Testis (tissue), 3 donors: ENCODE measurements around the gene PROZ. TPM values are rescaled to one million over a fixed set of nuclear protein-coding genes. Genes with fewer than 3 reads are reported as not detected.
A peak's percentile ranks its signal among the peaks of the same experiment; 100 is the strongest.

ENCODE experiments used
- DNase-seq: peaks from one replicate; pipeline ENCODE4 v3.0.0-alpha.2; 2019
- H3K27ac ChIP-seq, 2 donors: fragments of 200-600 bp; sonication (generic); one replicate each; pipeline ENCODE4 v1.5.1; 2019
- H3K27me3 ChIP-seq: fragments of 200-600 bp; sonication (generic); one replicate; pipeline ENCODE4 v1.5.1; 2019
- H3K36me3 ChIP-seq: fragments of 200-600 bp; sonication (generic); one replicate; pipeline ENCODE4 v1.5.1; 2017; ENCODE audit warnings: low read depth; ENCODE audit errors: missing control alignments
- H3K4me1 ChIP-seq: fragments of 200-600 bp; sonication (generic); one replicate; pipeline ENCODE4 v1.5.1; 2019
- H3K4me3 ChIP-seq, 2 donors: fragments of 200-600 bp; sonication (generic); one replicate each; pipeline ENCODE4 v1.5.1; 2017 to 2019
- H3K9me3 ChIP-seq: fragments of 200-600 bp; sonication (generic); one replicate; pipeline ENCODE4 v1.5.1; 2017
- POLR2A ChIP-seq: fragments of 450-650 bp; IDR thresholded peaks from one replicate; pipeline ENCODE4 v1.6.1; 2017; ENCODE audit warnings: antibody characterized with exemption, mild to moderate bottlenecking, moderate library complexity
- WGBS, 2 donors: methylation state at CpG; one replicate each; pipeline ENCODE4 v1.1.5; 2018; 5-methylcytosine and 5-hydroxymethylcytosine counted together
- intact Hi-C: fragments of 100-400 bp; cut with DNase I; formaldehyde crosslinking; loops from one replicate; pipeline ENCODE4 v1.15.1; 2023; ENCODE audit warnings: low total_unique reads
- polyA plus RNA-seq: library from polyadenylated mRNA; stranded (reverse); fragments of 350-450 nt; fragmentation: Illumina TruSeq; extraction: RNeasy Lipid Tissue Mini Kit (QIAGEN cat#74804); gene quantifications from one replicate; pipeline ENCODE4 v1.2.3, GENCODE V29; 2014; ENCODE audit warnings: low read depth, low replicate concordance; ENCODE audit not compliant: insufficient read depth
- total RNA-seq, 2 donors: library from RNA; depleted of rRNA; stranded (reverse); fragments of >200 nt; gene quantifications; one replicate each; pipeline ENCODE4 v1.2.3, GENCODE V29; 2016
- TF ChIP-seq, protein P1 (sequence below), 3 experiments: fragments of 450-650 bp in 2 of 3; fragments of 200-600 bp in 1 of 3; sonication (generic) in 1 of 3; IDR thresholded peaks; one replicate each; pipeline ENCODE4 v1.5.1; 2016 to 2019; ENCODE audit warnings: antibody characterized with exemption in 3 of 3, mild to moderate bottlenecking in 2 of 3, moderate library complexity in 1 of 3

PROZ gene
- total and polyA plus RNA-seq, 3 donors from 2014 or later = 0.42 to 0.81 (median 0.63) TPM

- Histone ChIP-seq H3K9me3 (no peaks in the 10 kb centered on the region), H3K36me3 (no peaks in the 10 kb centered on the region), H3K27ac (no peak overlapping the region), H3K4me3 (no peak overlapping the region), H3K27me3 (no peaks in the 10 kb centered on the region), H3K4me1 (no peaks in the 10 kb centered on the region)
- TF ChIP-seq, protein P1, sequence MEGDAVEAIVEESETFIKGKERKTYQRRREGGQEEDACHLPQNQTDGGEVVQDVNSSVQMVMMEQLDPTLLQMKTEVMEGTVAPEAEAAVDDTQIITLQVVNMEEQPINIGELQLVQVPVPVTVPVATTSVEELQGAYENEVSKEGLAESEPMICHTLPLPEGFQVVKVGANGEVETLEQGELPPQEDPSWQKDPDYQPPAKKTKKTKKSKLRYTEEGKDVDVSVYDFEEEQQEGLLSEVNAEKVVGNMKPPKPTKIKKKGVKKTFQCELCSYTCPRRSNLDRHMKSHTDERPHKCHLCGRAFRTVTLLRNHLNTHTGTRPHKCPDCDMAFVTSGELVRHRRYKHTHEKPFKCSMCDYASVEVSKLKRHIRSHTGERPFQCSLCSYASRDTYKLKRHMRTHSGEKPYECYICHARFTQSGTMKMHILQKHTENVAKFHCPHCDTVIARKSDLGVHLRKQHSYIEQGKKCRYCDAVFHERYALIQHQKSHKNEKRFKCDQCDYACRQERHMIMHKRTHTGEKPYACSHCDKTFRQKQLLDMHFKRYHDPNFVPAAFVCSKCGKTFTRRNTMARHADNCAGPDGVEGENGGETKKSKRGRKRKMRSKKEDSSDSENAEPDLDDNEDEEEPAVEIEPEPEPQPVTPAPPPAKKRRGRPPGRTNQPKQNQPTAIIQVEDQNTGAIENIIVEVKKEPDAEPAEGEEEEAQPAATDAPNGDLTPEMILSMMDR (IDR thresholded peaks at IDR 0.05) = no peak
- TF ChIP-seq POLR2A = no peak
- 90 to 91% methylated on average over 5 of the region's 5 CpGs for WGBS, 2 donors
- intact Hi-C loops = no loop called here
- DNase-seq = no peak
Observed at GRCh38 chr13:113139577-113139976, 18.9 kb upstream of the PROZ start.

DNA sequence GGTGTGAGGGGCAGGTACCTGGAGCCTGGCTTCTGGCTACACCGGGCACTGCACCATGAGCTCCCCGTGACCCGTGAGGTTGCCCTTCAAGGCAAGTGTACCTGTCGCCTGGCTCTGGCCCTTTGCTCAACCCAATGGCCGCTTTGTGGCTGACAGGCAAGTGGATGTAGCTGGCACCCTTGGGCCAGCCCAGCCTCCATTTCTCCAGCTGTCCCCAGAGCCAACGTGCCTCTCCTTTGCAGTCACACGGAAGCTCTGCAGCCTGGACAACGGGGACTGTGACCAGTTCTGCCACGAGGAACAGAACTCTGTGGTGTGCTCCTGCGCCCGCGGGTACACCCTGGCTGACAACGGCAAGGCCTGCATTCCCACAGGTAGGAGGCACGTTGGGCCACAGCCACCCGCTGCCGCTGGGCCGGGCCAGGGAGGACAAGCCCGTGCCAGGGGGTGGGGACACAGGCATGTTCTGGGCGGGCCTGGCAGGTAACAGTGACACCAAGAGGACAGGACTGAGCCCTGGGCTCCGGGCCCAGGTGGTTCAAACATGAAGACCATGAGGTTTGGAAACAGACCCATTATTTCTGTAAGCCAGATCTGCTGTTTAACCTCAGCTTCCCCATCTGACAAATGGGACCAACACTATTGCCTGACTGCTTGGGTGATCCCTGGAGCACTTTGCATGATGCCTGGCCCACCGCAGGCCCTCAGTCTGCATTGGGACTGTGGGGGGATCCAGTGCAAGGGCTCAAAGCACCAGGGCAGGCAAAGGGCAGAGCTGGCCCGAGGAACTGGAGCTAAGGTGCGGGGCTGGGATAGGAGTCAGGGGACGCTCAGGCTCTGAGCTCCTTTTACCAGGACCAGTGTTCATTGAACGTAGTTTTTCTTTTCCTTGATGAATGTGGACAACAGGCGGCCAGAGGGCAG, 17.5 kb upstream of the PROZ start:
- Histone ChIP-seq H3K4me1 (no peaks in the 10 kb centered on the region), H3K9me3 (no peaks in the 10 kb centered on the region), H3K36me3 (no peaks in the 10 kb centered on the region), H3K27ac (no peak overlapping the region), H3K27me3 (no peaks in the 10 kb centered on the region), H3K4me3 (no peak overlapping the region)
- TF ChIP-seq POLR2A = no peak
- TF ChIP-seq, protein P1 (IDR thresholded peaks at IDR 0.05) = no peak
- WGBS, 2 donors = 92 to 94% methylated on average over 17 to 24 of the region's 26 CpGs
- DNase-seq = peak; percentile 8
- intact Hi-C loops = no loop called here

DNA sequence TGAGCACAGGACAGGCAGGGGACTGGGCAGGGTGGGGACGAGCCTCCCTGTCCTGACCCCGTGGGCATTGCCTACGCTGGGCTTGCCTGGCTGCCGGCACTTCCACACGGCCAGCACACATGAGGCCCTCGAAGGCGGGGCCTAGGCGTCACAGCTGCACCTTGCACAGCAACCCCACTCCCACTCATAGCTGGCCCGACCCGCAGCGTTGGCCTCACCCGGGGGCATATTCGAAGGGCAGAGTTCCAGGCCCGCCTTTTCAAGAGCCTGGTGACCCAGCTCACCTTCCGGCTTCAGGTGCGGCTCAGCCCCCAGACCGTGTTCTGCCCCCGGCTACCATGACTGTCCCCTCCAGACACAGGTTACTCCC, 16.9 kb upstream of the PROZ start:
- TF ChIP-seq, protein P1 (IDR thresholded peaks at IDR 0.05) = no peak
- TF ChIP-seq POLR2A = no peak
- intact Hi-C loops = no loop called here
- H3K27ac ChIP-seq = no peak overlapping the region

GRCh38 chr13:113142876-113143275, 15.6 kb upstream of the PROZ start:
- intact Hi-C loops = no loop called here
- H3K4me3 ChIP-seq = no peak overlapping the region
- TF ChIP-seq, protein P1 (IDR thresholded peaks at IDR 0.05) = no peak
- TF ChIP-seq POLR2A = no peak
- WGBS, 2 donors = 67 to 82% methylated on average over 7 of the region's 7 CpGs
- H3K36me3 ChIP-seq = no peaks in the 10 kb centered on the region
- H3K9me3 ChIP-seq = no peaks in the 10 kb centered on the region
- peak; percentile 13 for DNase-seq
- H3K27me3 ChIP-seq = no peaks in the 10 kb centered on the region
- H3K4me1 ChIP-seq = no peaks in the 10 kb centered on the region
- H3K27ac ChIP-seq = no peak overlapping the region

More for the DNA sequence above, 16.9 kb upstream of the PROZ start:
- no peaks in the 10 kb centered on the region for H3K36me3 ChIP-seq
- no peaks in the 10 kb centered on the region for H3K4me1 ChIP-seq
- H3K9me3 ChIP-seq = no peaks in the 10 kb centered on the region
- H3K4me3 ChIP-seq = no peak overlapping the region
- DNase-seq = peak; percentile 8
- 83 to 88% methylated on average over 12 to 18 of the region's 18 CpGs for WGBS, 2 donors
- no peaks in the 10 kb centered on the region for H3K27me3 ChIP-seq
